NCI-H774 (cell line): ENCODE measurements around the gene IRF2.

ENCODE experiments used
- DNase-seq: peaks from one replicate; lab custom pipeline; 2025; lab: John Stamatoyannopoulos, UW

IRF2 gene

GRCh38 chr4:184368290-184368689 is 106.1 kb downstream of the IRF2 start:
- DNase-seq = no peak

GRCh38 chr4:184364100-184364921 is 110.0 kb downstream of the IRF2 start:
- DNase-seq = no peak

GRCh38 chr4:184363258-184363657 is 111.1 kb downstream of the IRF2 start:
- no peak for DNase-seq

- DNase-seq = no peak
Measured at GRCh38 chr4:184362396-184362795, 112.0 kb downstream of the IRF2 start.

GRCh38 chr4:184361443-184361842 is 112.9 kb downstream of the IRF2 start:
- no peak for DNase-seq

- DNase-seq = no peak
Measured at GRCh38 chr4:184359888-184360287, 114.5 kb downstream of the IRF2 start.

GRCh38 chr4:184358521-184359232 is 115.7 kb downstream of the IRF2 start:
- no peak for DNase-seq

- no peak for DNase-seq
Measured at GRCh38 chr4:184357772-184358171, 116.6 kb downstream of the IRF2 start.

GRCh38 chr4:184357165-184357564 is 117.2 kb downstream of the IRF2 start:
- no peak for DNase-seq

GRCh38 chr4:184356366-184356765 is 118.0 kb downstream of the IRF2 start:
- no peak for DNase-seq

- no peak for DNase-seq
Measured at GRCh38 chr4:184355857-184356256, 118.5 kb downstream of the IRF2 start.

- DNase-seq = no peak
Measured at GRCh38 chr4:184355111-184355604, 119.2 kb downstream of the IRF2 start.

GRCh38 chr4:184352891-184353290 is 121.5 kb downstream of the IRF2 start:
- DNase-seq = no peak

- DNase-seq = no peak
Measured at GRCh38 chr4:184351560-184352451, 122.5 kb downstream of the IRF2 start.

- no peak for DNase-seq
Measured at GRCh38 chr4:184350964-184351363, 123.4 kb downstream of the IRF2 start.

- no peak for DNase-seq
Measured at GRCh38 chr4:184350213-184350817, 124.0 kb downstream of the IRF2 start.

- DNase-seq = no peak
Measured at GRCh38 chr4:184349283-184350039, 124.9 kb downstream of the IRF2 start.

- DNase-seq = no peak
Measured at GRCh38 chr4:184348311-184349233, 125.8 kb downstream of the IRF2 start.

- DNase-seq = no peak
Measured at GRCh38 chr4:184347251-184348239, 126.8 kb downstream of the IRF2 start.
